Fibroblast of lung (primary cell): ENCODE data around the gene FNTB.

Experiments
- CTCF ChIP-seq, 2 donors: IDR thresholded peaks in 1 of 2; conservative IDR thresholded peaks in 1 of 2; 1 replicate in 1 of 2; 2 replicates in 1 of 2; pipeline ENCODE4 v1.5.1; 2011 to 2012; ENCODE audit warnings: low read length in 2 of 2, control low read depth in 1 of 2, inconsistent platforms in 1 of 2, low read depth in 1 of 2, mild to moderate bottlenecking in 1 of 2
- EZH2 ChIP-seq: IDR thresholded peaks from 2 replicates; pipeline ENCODE4 v1.5.1; 2012; ENCODE audit warnings: low read length, control low read depth, mild to moderate bottlenecking; ENCODE audit errors: missing control alignments

GRCh38 chr14:65101631-65102440 is 115.1 kb downstream of the FNTB start:
- no peak for TF ChIP-seq CTCF (conservative IDR thresholded peaks at IDR 0.05 in 1 of 2, IDR thresholded peaks at IDR 0.05 in 1 of 2; ENCODE audit: low read depth in 1 of 2, low read length in 2 of 2)
- TF ChIP-seq EZH2: no peak
